OCI-LY7 (cell line): ENCODE results near the gene PBX1.
"Not testable (repeated sequence)": the region's sequence is repeated elsewhere in the genome, so short reads cannot be mapped to it uniquely, and the experiment has no call there.

Experiments
- EZH2phosphoT487 ChIP-seq: fragments of 200-600 bp; sonication (generic); IDR thresholded peaks from 2 replicates; pipeline ENCODE4 v1.6.1; 2018; ENCODE audit warnings: low read depth, borderline replicate concordance, mild to moderate bottlenecking, mixed run types, antibody characterized with exemption, low read length, moderate library complexity, mixed read lengths
- TF ChIP-seq, protein P1 (sequence below): fragments of 200-600 bp; sonication (generic); conservative IDR thresholded peaks from 2 replicates; pipeline ENCODE4 v1.5.1; 2014; ENCODE audit warnings: mild to moderate bottlenecking, antibody characterized with exemption, low read length, moderate library complexity, mixed read lengths

DNA sequence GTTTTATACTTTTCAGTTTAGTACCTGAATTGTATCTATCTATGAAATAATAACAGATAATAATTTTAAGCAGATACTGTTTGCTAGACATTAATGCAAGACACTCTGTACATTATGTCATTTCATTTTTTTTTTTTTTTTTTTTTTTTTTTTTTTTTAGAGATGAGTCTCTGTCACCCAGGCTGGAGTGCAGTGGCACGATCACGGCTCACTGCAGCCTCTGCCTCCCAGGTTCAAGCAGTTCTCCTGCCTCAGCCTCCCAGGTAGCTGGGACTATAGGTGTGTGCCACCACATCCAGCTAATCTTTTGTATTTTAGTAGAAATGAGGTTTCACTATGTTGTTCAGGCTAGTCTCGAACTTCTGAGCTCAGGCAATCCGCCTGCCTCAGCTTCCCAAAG lies 44.8 kb downstream of the PBX1 start:
- TF ChIP-seq, protein P1, sequence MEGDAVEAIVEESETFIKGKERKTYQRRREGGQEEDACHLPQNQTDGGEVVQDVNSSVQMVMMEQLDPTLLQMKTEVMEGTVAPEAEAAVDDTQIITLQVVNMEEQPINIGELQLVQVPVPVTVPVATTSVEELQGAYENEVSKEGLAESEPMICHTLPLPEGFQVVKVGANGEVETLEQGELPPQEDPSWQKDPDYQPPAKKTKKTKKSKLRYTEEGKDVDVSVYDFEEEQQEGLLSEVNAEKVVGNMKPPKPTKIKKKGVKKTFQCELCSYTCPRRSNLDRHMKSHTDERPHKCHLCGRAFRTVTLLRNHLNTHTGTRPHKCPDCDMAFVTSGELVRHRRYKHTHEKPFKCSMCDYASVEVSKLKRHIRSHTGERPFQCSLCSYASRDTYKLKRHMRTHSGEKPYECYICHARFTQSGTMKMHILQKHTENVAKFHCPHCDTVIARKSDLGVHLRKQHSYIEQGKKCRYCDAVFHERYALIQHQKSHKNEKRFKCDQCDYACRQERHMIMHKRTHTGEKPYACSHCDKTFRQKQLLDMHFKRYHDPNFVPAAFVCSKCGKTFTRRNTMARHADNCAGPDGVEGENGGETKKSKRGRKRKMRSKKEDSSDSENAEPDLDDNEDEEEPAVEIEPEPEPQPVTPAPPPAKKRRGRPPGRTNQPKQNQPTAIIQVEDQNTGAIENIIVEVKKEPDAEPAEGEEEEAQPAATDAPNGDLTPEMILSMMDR = not testable (repeated sequence)
- not testable (repeated sequence) for TF ChIP-seq EZH2phosphoT487
